Caco-2 (cell line): Measurements from ENCODE around the gene PKD1L1. TPM values are rescaled to one million over a fixed set of nuclear protein-coding genes. Genes with fewer than 3 reads are reported as not detected.
A peak's percentile ranks its signal among the peaks of the same experiment; 100 is the strongest.

ENCODE experiments used
- BruUV-seq: library from RNA; stranded (reverse); fragments of 400-500 nt; replicated peaks from 2 replicates; lab custom pipeline; 2021; lab: Mats Ljungman, UMichigan
- CTCF ChIA-PET: fragments of 300-600 bp; sonication (Branson Sonifier 250); formaldehyde crosslinking; loops from one replicate; lab custom pipeline; 2022; ENCODE audit warnings: antibody characterized with exemption; lab: Charles Lee
- POLR2A ChIA-PET: fragments of 300-600 bp; sonication (Branson Sonifier 250); formaldehyde crosslinking; loops from one replicate; lab custom pipeline; 2022; ENCODE audit warnings: antibody characterized with exemption; lab: Charles Lee
- DNase-seq, 2 experiments: peaks; one replicate each; pipeline versions ENCODE4 v3.0.0 to v3.0.0-alpha.2; 2020 to 2022
- H3K27me3 ChIP-seq: replicated peaks from 2 replicates; pipeline ENCODE4 v1.6.0; 2011; ENCODE audit warnings: low read length; ENCODE audit not compliant: control insufficient read depth, insufficient read depth
- H3K36me3 ChIP-seq: 2 replicates; pipeline ENCODE4 v1.5.1; 2011; ENCODE audit warnings: low read length; ENCODE audit not compliant: control insufficient read depth, insufficient read depth
- H3K4me1 ChIP-seq: fragments of 250-450 bp; sonication (Bioruptor Pico); 2 replicates; pipeline ENCODE4 v1.5.1; 2020; ENCODE audit warnings: mild to moderate bottlenecking
- H3K4me3 ChIP-seq: 2 replicates; pipeline ENCODE4 v1.5.1; 2011; ENCODE audit warnings: low read depth, mild to moderate bottlenecking, control low read depth, low read length
- H3K9me3 ChIP-seq: fragments of 250-450 bp; sonication (Bioruptor Pico); 2 replicates; pipeline ENCODE4 v1.5.1; 2020; ENCODE audit warnings: mild to moderate bottlenecking, moderate library complexity
- H3K27ac Mint-ChIP-seq: one replicate; pipeline ENCODE4 v1.8.0; 2022; ENCODE audit warnings: mixed read lengths; ENCODE audit not compliant: unreplicated experiment
- H3K27me3 Mint-ChIP-seq: one replicate; pipeline ENCODE4 v1.8.0; 2022; ENCODE audit warnings: mixed read lengths; ENCODE audit not compliant: insufficient read depth, unreplicated experiment
- H3K36me3 Mint-ChIP-seq: one replicate; pipeline ENCODE4 v1.8.0; 2022; ENCODE audit warnings: mild to moderate bottlenecking, mixed read lengths; ENCODE audit not compliant: insufficient read depth, unreplicated experiment
- H3K4me1 Mint-ChIP-seq: one replicate; pipeline ENCODE4 v1.8.0; 2022; ENCODE audit warnings: low read depth, mixed read lengths; ENCODE audit not compliant: unreplicated experiment
- H3K4me3 Mint-ChIP-seq: one replicate; pipeline ENCODE4 v1.8.0; 2022; ENCODE audit warnings: mild to moderate bottlenecking, moderate library complexity, mixed read lengths; ENCODE audit not compliant: unreplicated experiment
- H3K9me3 Mint-ChIP-seq: one replicate; pipeline ENCODE4 v1.8.0; 2022; ENCODE audit warnings: mixed read lengths; ENCODE audit not compliant: unreplicated experiment
- intact Hi-C: fragments of 100-400 bp; cut with micrococcal nuclease; formaldehyde crosslinking; loops from one replicate; pipeline ENCODE4 v1.10.0; 2022; ENCODE audit not compliant: unreplicated experiment
- total RNA-seq: library from RNA; stranded (reverse); gene quantifications from 2 replicates; pipeline ENCODE4 v1.2.3, GENCODE V29; 2022
- TF ChIP-seq, protein P1 (sequence below), 2 experiments: fragments of 200-600 bp in 1 of 2; IDR thresholded peaks; 1 replicate in 1 of 2; 2 replicates in 1 of 2; pipeline versions ENCODE4 v1.5.1 to v1.8.0; 2011 to 2022; ENCODE audit warnings: antibody characterized with exemption in 1 of 2, control low read depth in 1 of 2, inconsistent platforms in 1 of 2, low read depth in 1 of 2, low read length in 1 of 2, mild to moderate bottlenecking in 1 of 2, moderate library complexity in 1 of 2; ENCODE audit not compliant: insufficient read depth in 1 of 2, severe bottlenecking in 1 of 2, unreplicated experiment in 1 of 2

The PKD1L1 gene
- total RNA-seq, 1 experiment from 2014 or later: 0.25 TPM

- Histone ChIP-seq H3K36me3 (no peaks in the 10 kb centered on the region), H3K27me3 (no peaks in the 10 kb centered on the region), H3K4me1 (peaks cover 45% of the 10 kb centered on the region), H3K4me3 (no peak overlapping the region), H3K9me3 (no peaks in the 10 kb centered on the region)
- POLR2A ChIA-PET: no interaction called here
- peaks cover 36% of the 10 kb centered on the region for H3K4me1 Mint-ChIP-seq
- no peak for DNase-seq
- TF ChIP-seq, protein P1, sequence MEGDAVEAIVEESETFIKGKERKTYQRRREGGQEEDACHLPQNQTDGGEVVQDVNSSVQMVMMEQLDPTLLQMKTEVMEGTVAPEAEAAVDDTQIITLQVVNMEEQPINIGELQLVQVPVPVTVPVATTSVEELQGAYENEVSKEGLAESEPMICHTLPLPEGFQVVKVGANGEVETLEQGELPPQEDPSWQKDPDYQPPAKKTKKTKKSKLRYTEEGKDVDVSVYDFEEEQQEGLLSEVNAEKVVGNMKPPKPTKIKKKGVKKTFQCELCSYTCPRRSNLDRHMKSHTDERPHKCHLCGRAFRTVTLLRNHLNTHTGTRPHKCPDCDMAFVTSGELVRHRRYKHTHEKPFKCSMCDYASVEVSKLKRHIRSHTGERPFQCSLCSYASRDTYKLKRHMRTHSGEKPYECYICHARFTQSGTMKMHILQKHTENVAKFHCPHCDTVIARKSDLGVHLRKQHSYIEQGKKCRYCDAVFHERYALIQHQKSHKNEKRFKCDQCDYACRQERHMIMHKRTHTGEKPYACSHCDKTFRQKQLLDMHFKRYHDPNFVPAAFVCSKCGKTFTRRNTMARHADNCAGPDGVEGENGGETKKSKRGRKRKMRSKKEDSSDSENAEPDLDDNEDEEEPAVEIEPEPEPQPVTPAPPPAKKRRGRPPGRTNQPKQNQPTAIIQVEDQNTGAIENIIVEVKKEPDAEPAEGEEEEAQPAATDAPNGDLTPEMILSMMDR (IDR thresholded peaks at IDR 0.05; ENCODE audit: insufficient read depth in 1 of 2, low read depth in 1 of 2, low read length in 1 of 2, severe bottlenecking in 1 of 2, unreplicated experiment in 1 of 2): no peak
- BruUV-seq: no TSS peak
- no peaks in the 10 kb centered on the region for H3K27me3 Mint-ChIP-seq
- intact Hi-C loops: no loop called here
- no peak overlapping the region for H3K4me3 Mint-ChIP-seq
- H3K27ac Mint-ChIP-seq: peak overlapping the region; percentile 50
- no peaks in the 10 kb centered on the region for H3K9me3 Mint-ChIP-seq
- CTCF ChIA-PET: no interaction called here
- no peaks in the 10 kb centered on the region for H3K36me3 Mint-ChIP-seq
Measured at GRCh38 chr7:47806701-47807103, 141.6 kb downstream of the PKD1L1 start.

DNA sequence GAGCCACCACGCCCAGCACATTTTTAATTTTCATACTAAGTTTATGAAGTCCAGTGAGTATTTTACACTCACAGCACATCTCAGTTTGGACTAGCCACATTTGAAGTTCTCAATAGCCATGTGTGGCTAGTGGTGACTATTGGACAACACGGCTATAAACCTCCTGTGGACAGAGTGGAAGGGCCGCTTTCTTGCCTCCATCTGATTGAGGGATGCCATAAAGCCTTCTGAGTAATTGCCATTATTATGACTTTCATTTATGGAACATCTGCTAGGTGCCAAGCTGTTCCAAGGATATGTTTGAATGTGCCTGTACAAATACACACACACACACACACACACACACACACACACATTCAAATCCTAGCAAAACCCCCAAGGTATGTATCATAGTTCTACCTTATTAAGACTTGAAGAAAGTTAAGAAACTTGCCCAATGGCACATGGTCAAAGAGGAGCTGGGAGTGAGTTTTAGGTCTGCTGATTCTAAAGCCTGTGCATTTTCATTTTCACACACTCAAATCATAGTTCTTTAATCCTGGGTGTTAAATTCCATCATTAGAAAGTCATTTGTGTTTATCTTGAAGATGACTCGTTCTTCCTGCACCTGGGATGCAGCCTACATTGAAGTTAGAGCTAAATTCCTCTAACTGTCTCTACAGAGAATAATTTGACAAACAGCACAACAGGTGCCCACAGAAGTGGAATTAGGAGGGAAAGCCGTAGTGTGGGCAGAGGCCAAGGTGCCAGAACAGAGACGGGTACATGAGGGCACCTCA lies 143.3 kb downstream of the PKD1L1 start:
- no peak for DNase-seq
- Histone ChIP-seq H3K27me3 (no peaks in the 10 kb centered on the region), H3K4me1 (peaks cover 45% of the 10 kb centered on the region), H3K9me3 (no peaks in the 10 kb centered on the region), H3K4me3 (no peak overlapping the region), H3K36me3 (no peaks in the 10 kb centered on the region)
- TF ChIP-seq, protein P1 (IDR thresholded peaks at IDR 0.05; ENCODE audit: insufficient read depth in 1 of 2, low read depth in 1 of 2, low read length in 1 of 2, severe bottlenecking in 1 of 2, unreplicated experiment in 1 of 2): no peak
- BruUV-seq: no TSS peak
- intact Hi-C loops: no loop called here
- H3K36me3 Mint-ChIP-seq: no peaks in the 10 kb centered on the region
- no peak overlapping the region for H3K4me3 Mint-ChIP-seq
- H3K27ac Mint-ChIP-seq: no peak overlapping the region
- no peaks in the 10 kb centered on the region for H3K27me3 Mint-ChIP-seq
- POLR2A ChIA-PET: no interaction called here
- H3K4me1 Mint-ChIP-seq: peaks cover 36% of the 10 kb centered on the region
- CTCF ChIA-PET: interaction anchor here (1.1 kb wide), 1 partner anchor 18 kb away, joined by 4 read pairs; no protein-coding TSS in a partner anchor
- H3K9me3 Mint-ChIP-seq: no peaks in the 10 kb centered on the region

DNA sequence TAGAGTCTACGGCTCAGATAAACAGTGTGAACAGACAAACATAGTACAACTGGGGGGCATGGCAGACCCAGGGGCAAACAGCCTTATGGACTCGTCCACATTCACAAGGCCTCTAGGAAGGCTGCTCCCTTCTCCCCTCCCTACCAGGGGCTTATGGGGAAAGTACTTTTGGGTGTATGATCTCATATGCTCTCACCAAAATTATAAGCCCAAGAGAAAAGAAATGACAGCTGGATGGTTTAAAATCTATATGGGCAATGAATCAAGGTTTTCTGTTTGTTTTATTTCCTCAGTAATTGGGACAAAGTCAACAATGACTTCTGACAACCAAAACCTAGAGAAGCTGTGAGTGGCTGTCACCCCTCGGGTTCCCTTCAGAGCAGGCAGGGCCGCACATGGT lies 144.4 kb downstream of the PKD1L1 start:
- Histone ChIP-seq H3K27me3 (no peaks in the 10 kb centered on the region), H3K4me1 (peaks cover 45% of the 10 kb centered on the region), H3K36me3 (no peaks in the 10 kb centered on the region), H3K9me3 (no peaks in the 10 kb centered on the region), H3K4me3 (no peak overlapping the region)
- Mint-ChIP-seq H3K27me3 (no peaks in the 10 kb centered on the region), H3K4me3 (no peak overlapping the region), H3K36me3 (no peaks in the 10 kb centered on the region), H3K27ac (no peak overlapping the region), H3K4me1 (peaks cover 36% of the 10 kb centered on the region), H3K9me3 (no peaks in the 10 kb centered on the region)
- BruUV-seq: no TSS peak
- POLR2A ChIA-PET: no interaction called here
- DNase-seq: no peak
- CTCF ChIA-PET: no interaction called here
- intact Hi-C loops: no loop called here
- TF ChIP-seq, protein P1 (IDR thresholded peaks at IDR 0.05; ENCODE audit: insufficient read depth in 1 of 2, low read depth in 1 of 2, low read length in 1 of 2, severe bottlenecking in 1 of 2, unreplicated experiment in 1 of 2): no peak
